KMS-11 (cell line): ENCODE data around the gene FUT6.

Experiments used
- H2AFZ ChIP-seq: fragments of 200-600 bp; sonication (generic); 2 replicates; pipeline ENCODE4 v1.6.1; 2016; ENCODE audit warnings: antibody characterized with exemption, mixed run types, low read depth
- H3K27ac ChIP-seq: fragments of 200-600 bp; sonication (generic); 2 replicates; pipeline ENCODE4 v1.6.1; 2016; ENCODE audit warnings: mild to moderate bottlenecking, mixed run types
- H3K27me3 ChIP-seq: fragments of 200-600 bp; sonication (generic); 2 replicates; pipeline ENCODE4 v1.6.1; 2017; ENCODE audit warnings: mild to moderate bottlenecking, low read depth, mixed run types, moderate library complexity; ENCODE audit not compliant: insufficient read depth
- H3K36me3 ChIP-seq: fragments of 200-600 bp; sonication (generic); 2 replicates; pipeline ENCODE4 v1.6.1; 2017; ENCODE audit warnings: mild to moderate bottlenecking, mixed run types; ENCODE audit not compliant: insufficient read depth
- H3K4me1 ChIP-seq: fragments of 200-600 bp; sonication (generic); 2 replicates; pipeline ENCODE4 v1.6.1; 2016; ENCODE audit warnings: mild to moderate bottlenecking, low read depth, mixed run types; ENCODE audit not compliant: poor library complexity, severe bottlenecking
- H3K4me2 ChIP-seq: fragments of 200-600 bp; sonication (generic); 2 replicates; pipeline ENCODE4 v1.7.0; 2016; ENCODE audit warnings: mild to moderate bottlenecking, mixed run types
- H3K4me3 ChIP-seq: fragments of 200-600 bp; sonication (generic); IDR thresholded peaks from 2 replicates; pipeline ENCODE4 v1.6.1; 2017; ENCODE audit warnings: low read depth, low read length, mixed read lengths; ENCODE audit not compliant: insufficient read depth
- H3K79me2 ChIP-seq: fragments of 200-600 bp; sonication (generic); 2 replicates; pipeline ENCODE4 v1.6.1; 2016; ENCODE audit warnings: low read depth, mixed run types; ENCODE audit not compliant: insufficient read depth
- H3K9ac ChIP-seq: fragments of 200-600 bp; sonication (generic); 2 replicates; pipeline ENCODE4 v1.6.1; 2016; ENCODE audit warnings: mild to moderate bottlenecking, mixed run types
- H4K20me1 ChIP-seq: fragments of 200-600 bp; sonication (generic); 2 replicates; pipeline ENCODE4 v1.6.1; 2016; ENCODE audit warnings: mild to moderate bottlenecking, mixed run types; ENCODE audit not compliant: insufficient read depth
- CTCF ChIP-seq: fragments of 200-600 bp; sonication (generic); conservative IDR thresholded peaks from 2 replicates; pipeline ENCODE4 v1.6.1; 2017; ENCODE audit warnings: low read depth, mild to moderate bottlenecking, antibody characterized with exemption, low read length, moderate library complexity, mixed read lengths

Gene FUT6

GRCh38 chr19:5828661-5829566, 10.6 kb downstream of the FUT6 start:
- Histone ChIP-seq H3K27ac (peak overlapping the region; percentile 67), H3K36me3 (no peaks in the 10 kb centered on the region)

DNA sequence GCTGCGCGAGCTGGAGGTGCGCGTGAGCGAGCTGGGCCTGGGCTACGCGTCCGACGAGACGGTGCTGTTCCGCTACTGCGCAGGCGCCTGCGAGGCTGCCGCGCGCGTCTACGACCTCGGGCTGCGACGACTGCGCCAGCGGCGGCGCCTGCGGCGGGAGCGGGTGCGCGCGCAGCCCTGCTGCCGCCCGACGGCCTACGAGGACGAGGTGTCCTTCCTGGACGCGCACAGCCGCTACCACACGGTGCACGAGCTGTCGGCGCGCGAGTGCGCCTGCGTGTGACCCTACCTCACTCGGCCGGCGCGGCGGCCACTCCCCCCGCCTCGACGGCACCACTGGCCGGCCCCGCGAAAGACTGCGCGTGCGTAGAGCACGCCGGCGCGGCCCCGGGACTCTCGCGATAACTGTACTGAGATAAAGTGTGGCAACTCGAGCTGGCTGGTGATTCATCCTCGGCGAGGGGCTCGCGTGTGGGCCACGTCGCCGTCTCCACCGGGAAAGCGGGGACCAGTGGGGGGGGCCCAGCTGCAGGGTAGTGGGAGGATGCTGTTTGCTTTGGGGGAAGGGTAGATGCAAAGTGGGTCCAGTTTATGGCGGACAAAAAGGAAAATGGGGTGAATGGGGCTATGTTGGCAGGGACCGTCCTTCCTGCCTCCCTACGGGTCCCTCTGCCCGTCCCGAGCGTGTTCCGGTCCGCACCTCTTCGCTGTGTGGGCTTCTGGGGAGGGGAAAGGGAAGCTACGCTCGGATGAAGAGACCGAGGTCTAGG, 11.4 kb downstream of the FUT6 start:
- H3K36me3 ChIP-seq = no peaks in the 10 kb centered on the region
- H4K20me1 ChIP-seq = no peaks in the 10 kb centered on the region
- no peaks in the 10 kb centered on the region for H3K79me2 ChIP-seq
- peak overlapping the region; percentile 85 for H2AFZ ChIP-seq
- no peak overlapping the region for H3K4me3 ChIP-seq
- H3K4me2 ChIP-seq = peak overlapping the region; percentile 93
- H3K9ac ChIP-seq = peak overlapping the region; percentile 64
- H3K27me3 ChIP-seq = no peaks in the 10 kb centered on the region
- H3K4me1 ChIP-seq = peaks cover 14% of the 10 kb centered on the region
- peak overlapping the region; percentile 67 for H3K27ac ChIP-seq
- TF ChIP-seq CTCF = no peak

More at GRCh38 chr19:5828661-5829566, 10.6 kb downstream of the FUT6 start:
- H3K9ac ChIP-seq = peak overlapping the region; percentile 64
- peak overlapping the region; percentile 93 for H3K4me2 ChIP-seq
- H3K27me3 ChIP-seq = no peaks in the 10 kb centered on the region
- H3K4me3 ChIP-seq = no peak overlapping the region
- no peaks in the 10 kb centered on the region for H3K79me2 ChIP-seq
- peaks cover 14% of the 10 kb centered on the region for H3K4me1 ChIP-seq
- no peak for TF ChIP-seq CTCF
- H4K20me1 ChIP-seq = no peaks in the 10 kb centered on the region
- peak overlapping the region; percentile 85 for H2AFZ ChIP-seq

GRCh38 chr19:5827342-5827890, 12.1 kb downstream of the FUT6 start:
- Histone ChIP-seq H3K27ac (peak overlapping the region; percentile 13; the same call in 1 of the 2 replicates), H4K20me1 (no peaks in the 10 kb centered on the region), H3K9ac (no peak overlapping the region), H3K4me3 (no peak overlapping the region), H3K36me3 (no peaks in the 10 kb centered on the region), H3K79me2 (no peaks in the 10 kb centered on the region), H3K4me1 (peaks cover 14% of the 10 kb centered on the region), H3K27me3 (no peaks in the 10 kb centered on the region), H2AFZ (peak overlapping the region; percentile 47; the same call in 1 of the 2 replicates), H3K4me2 (peak overlapping the region; percentile 73)
- no peak for TF ChIP-seq CTCF

GRCh38 chr19:5826531-5827341, 12.8 kb downstream of the FUT6 start:
- Histone ChIP-seq H3K9ac (no peak overlapping the region), H3K79me2 (no peaks in the 10 kb centered on the region), H3K4me1 (peaks cover 14% of the 10 kb centered on the region), H3K4me2 (peak overlapping the region; percentile 73), H3K27ac (peak overlapping the region; percentile 13; the same call in 1 of the 2 replicates), H3K27me3 (no peaks in the 10 kb centered on the region), H3K36me3 (no peaks in the 10 kb centered on the region), H4K20me1 (no peaks in the 10 kb centered on the region), H3K4me3 (no peak overlapping the region), H2AFZ (peak overlapping the region; percentile 47; the same call in 1 of the 2 replicates)
- no peak for TF ChIP-seq CTCF
